OCI-LY1 (cell line): ENCODE measurements around the gene NAV1.

Experiments
- H2AFZ ChIP-seq: fragments of 200-600 bp; sonication (generic), shearing (Covaris generic); 2 replicates; pipeline ENCODE4 v1.6.0; 2014; ENCODE audit warnings: antibody characterized with exemption, mild to moderate bottlenecking, low read length
- H3F3A ChIP-seq: fragments of 200-600 bp; sonication (generic), shearing (Covaris generic); 2 replicates; pipeline ENCODE4 v1.6.0; 2014; ENCODE audit warnings: mild to moderate bottlenecking, antibody characterized with exemption, low read length, moderate library complexity; ENCODE audit not compliant: insufficient read depth
- H3K27ac ChIP-seq: fragments of 200-600 bp; sonication (generic); 2 replicates; pipeline ENCODE4 v1.5.1; 2014; ENCODE audit warnings: low read length, mixed run types, mild to moderate bottlenecking, low read depth; ENCODE audit not compliant: poor library complexity, severe bottlenecking
- H3K27me3 ChIP-seq: fragments of 200-600 bp; sonication (generic); 2 replicates; pipeline ENCODE4 v1.6.0; 2014; ENCODE audit warnings: antibody characterized with exemption, mild to moderate bottlenecking, low read length, moderate library complexity; ENCODE audit not compliant: insufficient read depth
- H3K36me3 ChIP-seq: fragments of 200-600 bp; sonication (generic); 2 replicates; pipeline ENCODE4 v1.6.1; 2014; ENCODE audit warnings: mild to moderate bottlenecking, antibody characterized with exemption, low read length, moderate library complexity, mixed read lengths; ENCODE audit not compliant: insufficient read depth
- H3K4me1 ChIP-seq: fragments of 200-600 bp; sonication (generic); 2 replicates; pipeline ENCODE4 v1.5.1; 2014; ENCODE audit warnings: mild to moderate bottlenecking, low read length, moderate library complexity; ENCODE audit not compliant: insufficient read depth, severe bottlenecking
- H3K4me2 ChIP-seq: fragments of 200-600 bp; sonication (generic), shearing (Covaris generic); 2 replicates; pipeline ENCODE4 v1.6.1; 2014; ENCODE audit warnings: low read length
- H3K4me3 ChIP-seq: fragments of 200-600 bp; sonication (generic); 2 replicates; pipeline ENCODE4 v1.5.1; 2014; ENCODE audit warnings: low read length, low read depth, mild to moderate bottlenecking, mixed read lengths; ENCODE audit not compliant: poor library complexity, severe bottlenecking
- H3K79me2 ChIP-seq: fragments of 200-600 bp; shearing (Covaris generic); 2 replicates; pipeline ENCODE4 v1.6.1; 2016; ENCODE audit warnings: mixed run types, low read length, mixed read lengths; ENCODE audit not compliant: insufficient read depth
- H3K9ac ChIP-seq: fragments of 200-600 bp; sonication (generic), shearing (Covaris generic); 2 replicates; pipeline ENCODE4 v1.6.1; 2014; ENCODE audit warnings: mild to moderate bottlenecking, low read length, mixed read lengths
- H3K9me2 ChIP-seq: fragments of 200-600 bp; sonication (generic), shearing (Covaris generic); 2 replicates; pipeline ENCODE4 v1.6.1; 2014; ENCODE audit warnings: low read depth, mild to moderate bottlenecking, low read length, mixed read lengths
- H3K9me3 ChIP-seq: fragments of 200-600 bp; shearing (Covaris generic); 2 replicates; pipeline ENCODE4 v1.6.1; 2014; ENCODE audit warnings: low read length, mixed read lengths
- H4K20me1 ChIP-seq: fragments of 200-600 bp; sonication (generic), shearing (Covaris generic); 2 replicates; pipeline ENCODE4 v1.6.0; 2016; ENCODE audit warnings: mild to moderate bottlenecking, low read length; ENCODE audit not compliant: insufficient read depth
- EZH2 ChIP-seq: fragments of 200-600 bp; sonication (generic), shearing (Covaris generic); IDR thresholded peaks from 2 replicates; pipeline ENCODE4 v1.8.0; 2017; ENCODE audit warnings: borderline replicate concordance, mixed run types, mild to moderate bottlenecking, antibody characterized with exemption, low read length, moderate library complexity, mixed read lengths
- TF ChIP-seq, protein P1 (sequence below): fragments of 200-600 bp; sonication (generic), shearing (Covaris generic); IDR thresholded peaks from 2 replicates; pipeline ENCODE4 v1.5.1; 2017; ENCODE audit warnings: mild to moderate bottlenecking, antibody characterized with exemption, low read length, moderate library complexity, mixed read lengths

NAV1 gene

DNA sequence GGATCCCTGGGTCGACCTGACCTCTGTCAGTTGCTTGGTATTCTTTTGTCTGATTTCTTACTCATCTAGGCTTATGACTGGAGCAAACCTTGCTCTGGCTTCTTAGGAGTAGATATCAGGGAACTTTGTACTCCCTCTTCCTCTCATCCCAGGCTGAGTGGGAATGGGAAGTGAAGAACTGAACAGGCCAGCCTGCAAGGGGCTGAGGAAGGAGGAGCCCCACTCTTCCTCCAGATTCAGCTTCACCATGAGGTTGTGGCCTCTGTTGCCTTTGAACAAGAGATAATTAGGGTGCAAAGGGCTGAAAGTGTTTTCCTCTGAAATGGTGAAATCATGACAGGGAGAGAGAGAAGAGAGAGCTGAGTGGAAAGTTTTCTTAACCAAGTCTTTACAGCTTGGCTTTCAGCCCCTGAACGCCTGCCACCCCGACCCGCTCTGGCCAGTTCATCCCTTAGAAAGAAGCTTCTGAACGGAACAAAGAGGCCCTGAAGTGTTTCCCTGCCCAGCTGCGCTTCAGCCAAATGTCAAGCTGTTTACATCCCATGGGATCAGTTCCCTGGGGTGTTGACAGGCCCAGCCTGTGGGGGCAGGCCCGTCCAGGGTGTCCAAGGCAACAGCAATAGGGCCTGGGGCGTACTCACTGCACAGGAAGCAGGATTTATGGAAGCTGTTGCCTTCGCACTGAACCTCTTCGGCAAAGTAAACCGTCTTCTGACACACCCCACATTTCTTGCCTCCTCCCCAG, 43.2 kb upstream of the NAV1 start:
- no peak overlapping the region for H3K4me2 ChIP-seq
- H3K9ac ChIP-seq, result no peak overlapping the region
- no peak overlapping the region for H2AFZ ChIP-seq
- TF ChIP-seq, protein P1, sequence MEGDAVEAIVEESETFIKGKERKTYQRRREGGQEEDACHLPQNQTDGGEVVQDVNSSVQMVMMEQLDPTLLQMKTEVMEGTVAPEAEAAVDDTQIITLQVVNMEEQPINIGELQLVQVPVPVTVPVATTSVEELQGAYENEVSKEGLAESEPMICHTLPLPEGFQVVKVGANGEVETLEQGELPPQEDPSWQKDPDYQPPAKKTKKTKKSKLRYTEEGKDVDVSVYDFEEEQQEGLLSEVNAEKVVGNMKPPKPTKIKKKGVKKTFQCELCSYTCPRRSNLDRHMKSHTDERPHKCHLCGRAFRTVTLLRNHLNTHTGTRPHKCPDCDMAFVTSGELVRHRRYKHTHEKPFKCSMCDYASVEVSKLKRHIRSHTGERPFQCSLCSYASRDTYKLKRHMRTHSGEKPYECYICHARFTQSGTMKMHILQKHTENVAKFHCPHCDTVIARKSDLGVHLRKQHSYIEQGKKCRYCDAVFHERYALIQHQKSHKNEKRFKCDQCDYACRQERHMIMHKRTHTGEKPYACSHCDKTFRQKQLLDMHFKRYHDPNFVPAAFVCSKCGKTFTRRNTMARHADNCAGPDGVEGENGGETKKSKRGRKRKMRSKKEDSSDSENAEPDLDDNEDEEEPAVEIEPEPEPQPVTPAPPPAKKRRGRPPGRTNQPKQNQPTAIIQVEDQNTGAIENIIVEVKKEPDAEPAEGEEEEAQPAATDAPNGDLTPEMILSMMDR, result no peak
- no peak for TF ChIP-seq EZH2
- H3K4me1 ChIP-seq, result no peaks in the 10 kb centered on the region
- H4K20me1 ChIP-seq, result no peaks in the 10 kb centered on the region
- no peaks in the 10 kb centered on the region for H3F3A ChIP-seq
- peaks cover 39% of the 10 kb centered on the region for H3K36me3 ChIP-seq
- H3K9me2 ChIP-seq, result no peaks in the 10 kb centered on the region
- H3K27me3 ChIP-seq, result no peaks in the 10 kb centered on the region
- no peak overlapping the region for H3K4me3 ChIP-seq
- no peaks in the 10 kb centered on the region for H3K9me3 ChIP-seq
- H3K27ac ChIP-seq, result no peak overlapping the region
- H3K79me2 ChIP-seq, result no peaks in the 10 kb centered on the region

DNA sequence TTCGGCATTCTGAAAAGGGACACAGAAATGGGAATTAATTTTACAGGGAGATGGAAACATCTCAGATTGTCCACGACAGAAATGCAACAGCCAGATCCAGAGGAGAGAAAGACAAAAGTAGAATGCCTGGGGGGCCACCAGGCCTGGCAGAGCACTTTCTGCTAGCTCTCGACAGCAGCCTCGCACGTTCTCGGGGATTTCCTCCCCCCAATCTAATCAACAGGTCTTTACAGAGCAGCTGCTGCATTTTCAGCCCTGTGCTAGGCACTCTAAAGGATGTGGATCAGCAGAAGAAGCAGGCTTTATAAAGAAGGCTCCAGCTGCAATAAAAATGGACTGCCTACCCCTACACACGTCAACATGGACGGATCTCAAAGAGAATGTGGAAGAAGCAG, 42.6 kb upstream of the NAV1 start:
- H3K9me3 ChIP-seq, result no peaks in the 10 kb centered on the region
- H3K36me3 ChIP-seq, result peaks cover 39% of the 10 kb centered on the region
- TF ChIP-seq EZH2, result no peak
- TF ChIP-seq, protein P1, result no peak
- H4K20me1 ChIP-seq, result no peaks in the 10 kb centered on the region
- H3K9ac ChIP-seq, result no peak overlapping the region
- H3K79me2 ChIP-seq, result no peaks in the 10 kb centered on the region
- H3K27ac ChIP-seq, result no peak overlapping the region
- H3K27me3 ChIP-seq, result no peaks in the 10 kb centered on the region
- H3K4me2 ChIP-seq, result no peak overlapping the region
- H3K9me2 ChIP-seq, result no peaks in the 10 kb centered on the region
- H3K4me1 ChIP-seq, result no peaks in the 10 kb centered on the region
- no peak overlapping the region for H3K4me3 ChIP-seq
- H3F3A ChIP-seq, result no peaks in the 10 kb centered on the region
- H2AFZ ChIP-seq, result no peak overlapping the region

DNA sequence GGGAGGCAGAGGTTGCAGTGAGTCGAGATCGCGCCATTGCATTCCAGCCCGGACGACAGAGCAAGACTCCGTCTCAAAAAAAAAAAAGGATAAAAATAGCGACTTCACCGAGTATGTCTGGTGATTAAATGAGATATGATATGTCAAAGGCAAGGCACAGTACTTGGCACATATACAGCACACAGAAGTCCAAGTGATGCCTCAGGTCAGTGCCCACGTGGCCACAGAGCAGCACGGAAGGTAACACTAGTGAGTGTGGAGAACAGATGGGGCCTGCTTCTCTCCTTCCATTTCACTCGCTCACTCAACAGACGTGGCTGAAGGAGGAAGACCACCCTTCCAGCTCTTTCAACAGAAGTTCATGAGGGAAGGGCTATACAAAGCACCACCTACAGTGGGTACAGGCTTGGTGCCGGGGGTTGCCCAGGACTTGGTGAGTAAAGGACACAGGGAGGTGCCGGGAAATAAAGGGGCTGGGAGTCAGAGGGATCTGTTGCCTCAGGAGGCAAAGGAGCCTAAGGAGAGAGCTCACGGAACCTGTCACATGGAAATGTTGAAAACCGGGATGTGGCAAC, 40.9 kb upstream of the NAV1 start:
- Histone ChIP-seq H3K4me2 (no peak overlapping the region), H4K20me1 (no peaks in the 10 kb centered on the region), H3K9me2 (no peaks in the 10 kb centered on the region), H3K9ac (no peak overlapping the region), H3K36me3 (peaks cover 35% of the 10 kb centered on the region), H3K27ac (no peak overlapping the region), H3F3A (no peaks in the 10 kb centered on the region), H3K9me3 (no peaks in the 10 kb centered on the region), H3K27me3 (no peaks in the 10 kb centered on the region), H3K4me3 (no peak overlapping the region), H3K4me1 (peaks cover 10% of the 10 kb centered on the region), H3K79me2 (no peaks in the 10 kb centered on the region), H2AFZ (no peak overlapping the region)
- TF ChIP-seq, protein P1, result no peak
- TF ChIP-seq EZH2, result no peak
